Measurements from ENCODE around the gene HPN. TPM values are rescaled to one million over a fixed set of nuclear protein-coding genes. Genes with fewer than 3 reads are reported as not detected.

HPN gene
- total RNA-seq, 2 experiments from 2014 or later, result 0.11 TPM; not detected in 1

DNA sequence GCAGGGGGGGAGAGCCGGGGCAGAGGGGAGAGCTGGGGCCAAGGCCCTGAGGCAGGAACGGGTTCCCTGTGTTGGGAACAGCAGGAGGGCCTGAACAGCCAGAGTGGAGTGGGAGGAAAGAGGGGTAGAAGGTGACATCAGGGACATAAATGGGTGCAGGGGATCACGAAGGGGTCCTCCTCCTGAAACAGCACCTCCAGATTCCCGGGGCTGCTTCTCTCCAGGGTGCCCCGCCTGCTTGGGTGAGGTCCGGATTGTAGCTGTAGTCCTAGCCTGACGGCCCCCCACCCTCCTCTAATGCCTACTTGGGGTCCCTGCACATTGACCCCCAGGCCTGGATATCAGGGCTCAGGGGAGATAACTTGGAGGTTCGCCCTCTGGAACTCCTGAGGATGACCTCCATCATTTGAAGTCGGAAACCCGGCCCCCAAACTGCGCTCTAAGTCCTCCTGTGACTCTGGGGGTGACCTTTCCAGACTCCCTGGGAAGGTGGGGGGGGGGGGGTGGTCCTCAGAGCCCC, 11.7 kb upstream of the HPN start:
- Mint-ChIP-seq H3K4me1 (ENCODE audit: low read depth) (peaks cover 11% of the 10 kb centered on the region), H3K4me3 (peak overlapping the region; percentile 36), H3K9me3 (no peaks in the 10 kb centered on the region), H3K36me3 (ENCODE audit: low read depth) (peaks cover 14% of the 10 kb centered on the region), H3K27ac (no peak overlapping the region), H3K27me3 (peaks cover 16% of the 10 kb centered on the region)
- DNase-seq (no peak), ATAC-seq (peak; percentile 26)
- intact Hi-C loops (cut with micrococcal nuclease), result no loop called here
- POLR2A ChIA-PET, result interaction anchor here (0.9 to 1.7 kb wide), 3 partner anchors 8 to 16 kb away, joined by 3 to 6 read pairs (median 3); no protein-coding TSS in a partner anchor
- TF ChIP-seq, protein P1, sequence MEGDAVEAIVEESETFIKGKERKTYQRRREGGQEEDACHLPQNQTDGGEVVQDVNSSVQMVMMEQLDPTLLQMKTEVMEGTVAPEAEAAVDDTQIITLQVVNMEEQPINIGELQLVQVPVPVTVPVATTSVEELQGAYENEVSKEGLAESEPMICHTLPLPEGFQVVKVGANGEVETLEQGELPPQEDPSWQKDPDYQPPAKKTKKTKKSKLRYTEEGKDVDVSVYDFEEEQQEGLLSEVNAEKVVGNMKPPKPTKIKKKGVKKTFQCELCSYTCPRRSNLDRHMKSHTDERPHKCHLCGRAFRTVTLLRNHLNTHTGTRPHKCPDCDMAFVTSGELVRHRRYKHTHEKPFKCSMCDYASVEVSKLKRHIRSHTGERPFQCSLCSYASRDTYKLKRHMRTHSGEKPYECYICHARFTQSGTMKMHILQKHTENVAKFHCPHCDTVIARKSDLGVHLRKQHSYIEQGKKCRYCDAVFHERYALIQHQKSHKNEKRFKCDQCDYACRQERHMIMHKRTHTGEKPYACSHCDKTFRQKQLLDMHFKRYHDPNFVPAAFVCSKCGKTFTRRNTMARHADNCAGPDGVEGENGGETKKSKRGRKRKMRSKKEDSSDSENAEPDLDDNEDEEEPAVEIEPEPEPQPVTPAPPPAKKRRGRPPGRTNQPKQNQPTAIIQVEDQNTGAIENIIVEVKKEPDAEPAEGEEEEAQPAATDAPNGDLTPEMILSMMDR (IDR thresholded peaks at IDR 0.05), result no peak
- CTCF ChIA-PET, result no interaction called here

DNA sequence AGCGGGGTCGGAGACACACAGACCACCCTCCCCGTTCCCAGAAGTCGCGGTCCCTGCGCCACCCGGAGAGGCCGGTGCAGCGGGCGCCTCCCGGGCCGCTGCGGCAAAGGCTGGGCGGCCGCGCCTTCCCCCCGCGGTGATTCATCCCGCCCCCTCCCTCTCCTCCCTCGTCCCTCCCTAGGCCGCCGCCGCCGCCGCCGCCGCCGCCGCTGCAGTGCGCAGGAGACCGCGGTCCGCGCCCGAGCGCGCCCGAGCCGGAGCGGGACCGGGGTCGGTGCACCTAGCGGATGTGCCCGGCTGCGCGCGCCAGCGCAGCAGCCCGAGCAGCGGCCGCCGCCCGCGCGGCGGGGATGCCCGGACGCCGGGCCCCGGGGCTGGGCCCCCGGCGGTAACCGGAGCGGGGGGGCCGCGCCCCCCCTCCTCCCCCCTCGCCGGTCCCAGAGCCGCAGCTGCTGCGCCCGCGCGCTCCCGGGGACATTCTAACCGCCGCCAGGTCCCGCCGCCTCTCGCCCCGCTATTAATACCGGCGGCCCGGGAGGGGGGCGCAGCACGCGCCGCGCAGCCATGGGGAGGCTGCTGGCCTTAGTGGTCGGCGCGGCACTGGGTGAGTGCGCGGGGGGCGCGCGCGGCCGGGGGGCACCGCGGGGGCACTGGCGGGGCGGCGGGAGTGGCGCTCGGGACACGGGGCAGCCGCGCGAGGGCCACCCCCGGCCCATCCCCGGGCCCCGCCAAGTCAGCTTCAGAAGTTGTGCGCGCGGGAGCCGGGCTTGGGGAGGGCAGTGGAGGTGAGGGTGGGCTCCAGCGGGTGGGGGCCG, 11.1 kb upstream of the HPN start, which contains the start of gene SCN1B:
SCN1B (plus strand) TSS at position 214 of the 815 bp plus-strand sequence; CDS start at position 565, 351 bp downstream.
- TF ChIP-seq, protein P1 (IDR thresholded peaks at IDR 0.05), result no peak
- peaks cover 11% of the 10 kb centered on the region for H3K4me1 Mint-ChIP-seq (ENCODE audit: low read depth)
- H3K27ac Mint-ChIP-seq, result no peak within 1 kb of the TSS
- ATAC-seq (peak; percentile 88), DNase-seq (peak; percentile 79)
- H3K36me3 Mint-ChIP-seq (ENCODE audit: low read depth), result peaks cover 10% of the 10 kb centered on the region
- peak within 1 kb of the TSS; percentile 61 for H3K4me3 Mint-ChIP-seq
- CTCF ChIA-PET, result no interaction called here
- POLR2A ChIA-PET, result interaction anchor here (0.8 to 1.2 kb wide), 3 partner anchors 9 to 23 kb away, joined by 3 read pairs; no protein-coding TSS in a partner anchor
- H3K9me3 Mint-ChIP-seq, result no peaks in the 10 kb centered on the region
- intact Hi-C loops (cut with micrococcal nuclease), result no loop called here
- H3K27me3 Mint-ChIP-seq, result peaks cover 16% of the 10 kb centered on the region

- TF ChIP-seq, protein P1 (IDR thresholded peaks at IDR 0.05), result no peak
- DNase-seq (no peak), ATAC-seq (no peak)
- intact Hi-C loops (cut with micrococcal nuclease), result no loop called here
- H3K27me3 Mint-ChIP-seq, result peaks cover 16% of the 10 kb centered on the region
- CTCF ChIA-PET, result interaction anchor here (1.0 to 2.3 kb wide), 2 partner anchors 13 to 110 kb away, joined by 3 to 17 read pairs; no protein-coding TSS in a partner anchor
- POLR2A ChIA-PET, result interaction anchor here (0.8 to 1.2 kb wide), 2 partner anchors 18 to 23 kb away, joined by 3 read pairs; no protein-coding TSS in a partner anchor
- H3K9me3 Mint-ChIP-seq, result no peaks in the 10 kb centered on the region
- peak overlapping the region; percentile 61 for H3K4me3 Mint-ChIP-seq
- peaks cover 11% of the 10 kb centered on the region for H3K4me1 Mint-ChIP-seq (ENCODE audit: low read depth)
- H3K27ac Mint-ChIP-seq, result no peak overlapping the region
- peaks cover 5% of the 10 kb centered on the region for H3K36me3 Mint-ChIP-seq (ENCODE audit: low read depth)
Measured at GRCh38 chr19:35031072-35031881, 10.2 kb upstream of the HPN start.

- intact Hi-C loops (cut with micrococcal nuclease), result no loop called here
- Mint-ChIP-seq H3K27me3 (peaks cover 16% of the 10 kb centered on the region), H3K4me1 (ENCODE audit: low read depth) (peaks cover 11% of the 10 kb centered on the region), H3K36me3 (ENCODE audit: low read depth) (peaks cover 2% of the 10 kb centered on the region), H3K4me3 (no peak overlapping the region), H3K27ac (no peak overlapping the region), H3K9me3 (no peaks in the 10 kb centered on the region)
- POLR2A ChIA-PET, result no interaction called here
- ATAC-seq, result no peak
- CTCF ChIA-PET, result interaction anchor here (2.3 kb wide), 1 partner anchor 12 kb away, joined by 17 read pairs; no protein-coding TSS in a partner anchor
- TF ChIP-seq, protein P1 (IDR thresholded peaks at IDR 0.05), result no peak
- DNase-seq, result no peak
Measured at GRCh38 chr19:35032356-35032865, 9.1 kb upstream of the HPN start.

All from activated CD8-positive, alpha-beta T cell treated with anti-CD3 and anti-CD28 coated beads for 36 hours (primary cell).